Left lung (tissue), 10 donors: ENCODE data around the gene KCNT1. TPM values are rescaled to one million over a fixed set of nuclear protein-coding genes. Genes with fewer than 3 reads are reported as not detected.

ENCODE experiments used
- ATAC-seq: fragments of 200-7000 bp; cut with Tn5 transposase; one replicate; pipeline ENCODE4 v1.9.1; 2020; ENCODE audit warnings: moderate library complexity
- DNase-seq, 4 donors: peaks; one replicate each; pipeline ENCODE4 v3.0.0-alpha.2; 2013 to 2020
- H3K27ac ChIP-seq, 2 donors: fragments of 200-600 bp; sonication (generic) in 1 of 2; one replicate each; pipeline versions ENCODE4 v1.5.0 to v1.8.0; 2020 to 2021
- H3K27me3 ChIP-seq, 2 donors: fragments of 200-600 bp; sonication (generic) in 1 of 2; one replicate each; pipeline versions ENCODE4 v1.5.0 to v1.8.0; 2020 to 2021
- H3K36me3 ChIP-seq, 2 donors: fragments of 200-600 bp; sonication (generic) in 1 of 2; one replicate each; pipeline versions ENCODE4 v1.5.0 to v1.8.0; 2020 to 2021
- H3K4me1 ChIP-seq, 2 donors: fragments of 200-600 bp; one replicate each; pipeline ENCODE4 v1.8.0; 2021
- H3K4me3 ChIP-seq, 2 donors: fragments of 200-600 bp; sonication (generic) in 1 of 2; one replicate each; pipeline versions ENCODE4 v1.5.0 to v1.8.0; 2020 to 2021; ENCODE audit warnings: mild to moderate bottlenecking in 1 of 2
- H3K9me3 ChIP-seq, 2 donors: fragments of 200-600 bp; sonication (generic) in 1 of 2; one replicate each; pipeline versions ENCODE4 v1.5.0 to v1.8.0; 2020 to 2021
- intact Hi-C, 2 donors: fragments of 100-400 bp; cut with DNase I; formaldehyde crosslinking; loops; one replicate each; pipeline versions ENCODE4 v1.11.2 to v1.14.2; 2022
- polyA plus RNA-seq, 6 donors: library from polyadenylated mRNA; unstranded; fragments of 120-200 nt; gene quantifications; one replicate each; pipeline ENCODE4 v1.2.1, GENCODE V29; 2013; ENCODE audit not compliant: insufficient read length in 6 of 6
- total RNA-seq, 2 donors: library from RNA; stranded (reverse); fragmentation: NEBNext Ultra II Directional; extraction: Animal tissue kit (Norgen Biotek cat#: 25700); gene quantifications; one replicate each; pipeline ENCODE4 v1.2.1, GENCODE V29; 2021
- TF ChIP-seq, protein P1 (sequence below), 2 donors: fragments of 200-600 bp; sonication (generic) in 1 of 2; IDR thresholded peaks; one replicate each; pipeline versions ENCODE4 v1.5.0 to v1.8.0; 2021; ENCODE audit warnings: antibody characterized with exemption in 2 of 2
- donor health status: DM: no; HTN: yes; CAD: no.
- donor health status: DM: no; HTN: no; CAD: no.

Gene KCNT1
- total and polyA plus RNA-seq, 8 donors = 0.26 to 0.89 (median 0.41) TPM

GRCh38 chr9:135758056-135758455 lies 56.1 kb downstream of the KCNT1 start:
- Histone ChIP-seq H3K4me3 (no peak overlapping the region), H3K4me1 (no peaks in the 10 kb centered on the region), H3K36me3 (no peaks in the 10 kb centered on the region), H3K27me3 (peaks cover 0 to 21% of the 10 kb centered on the region in 2 donors), H3K27ac (no peak overlapping the region), H3K9me3 (peaks cover 0 to 2% of the 10 kb centered on the region in 2 donors)
- ATAC-seq = no peak
- TF ChIP-seq, protein P1, sequence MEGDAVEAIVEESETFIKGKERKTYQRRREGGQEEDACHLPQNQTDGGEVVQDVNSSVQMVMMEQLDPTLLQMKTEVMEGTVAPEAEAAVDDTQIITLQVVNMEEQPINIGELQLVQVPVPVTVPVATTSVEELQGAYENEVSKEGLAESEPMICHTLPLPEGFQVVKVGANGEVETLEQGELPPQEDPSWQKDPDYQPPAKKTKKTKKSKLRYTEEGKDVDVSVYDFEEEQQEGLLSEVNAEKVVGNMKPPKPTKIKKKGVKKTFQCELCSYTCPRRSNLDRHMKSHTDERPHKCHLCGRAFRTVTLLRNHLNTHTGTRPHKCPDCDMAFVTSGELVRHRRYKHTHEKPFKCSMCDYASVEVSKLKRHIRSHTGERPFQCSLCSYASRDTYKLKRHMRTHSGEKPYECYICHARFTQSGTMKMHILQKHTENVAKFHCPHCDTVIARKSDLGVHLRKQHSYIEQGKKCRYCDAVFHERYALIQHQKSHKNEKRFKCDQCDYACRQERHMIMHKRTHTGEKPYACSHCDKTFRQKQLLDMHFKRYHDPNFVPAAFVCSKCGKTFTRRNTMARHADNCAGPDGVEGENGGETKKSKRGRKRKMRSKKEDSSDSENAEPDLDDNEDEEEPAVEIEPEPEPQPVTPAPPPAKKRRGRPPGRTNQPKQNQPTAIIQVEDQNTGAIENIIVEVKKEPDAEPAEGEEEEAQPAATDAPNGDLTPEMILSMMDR (IDR thresholded peaks at IDR 0.05) = no peak
- no peak for DNase-seq
- intact Hi-C loops = no loop called here

- Histone ChIP-seq H3K4me3 (no peak overlapping the region), H3K9me3 (peaks cover 0 to 2% of the 10 kb centered on the region in 2 donors), H3K4me1 (no peaks in the 10 kb centered on the region), H3K27me3 (peaks cover 0 to 21% of the 10 kb centered on the region in 2 donors), H3K36me3 (no peaks in the 10 kb centered on the region), H3K27ac (no peak overlapping the region)
- no peak for ATAC-seq
- no peak for DNase-seq
- TF ChIP-seq, protein P1 (IDR thresholded peaks at IDR 0.05) = no peak
- intact Hi-C loops = no loop called here
Measured at GRCh38 chr9:135758870-135759269, 56.9 kb downstream of the KCNT1 start.

GRCh38 chr9:135759676-135760300 lies 57.8 kb downstream of the KCNT1 start:
- no peak for ATAC-seq
- no peaks in the 10 kb centered on the region for H3K4me1 ChIP-seq
- H3K27me3 ChIP-seq = peaks cover 0 to 17% of the 10 kb centered on the region in 2 donors
- no peak overlapping the region for H3K4me3 ChIP-seq
- H3K27ac ChIP-seq = no peak overlapping the region
- TF ChIP-seq, protein P1 (IDR thresholded peaks at IDR 0.05) = no peak
- no peaks in the 10 kb centered on the region for H3K36me3 ChIP-seq
- intact Hi-C loops = no loop called here
- H3K9me3 ChIP-seq = peaks cover 0 to 2% of the 10 kb centered on the region in 2 donors
- DNase-seq = no peak

GRCh38 chr9:135760465-135760864 lies 58.5 kb downstream of the KCNT1 start:
- intact Hi-C loops = no loop called here
- Histone ChIP-seq H3K9me3 (peaks cover 0 to 7% of the 10 kb centered on the region in 2 donors), H3K4me3 (no peak overlapping the region), H3K27ac (no peak overlapping the region), H3K4me1 (no peaks in the 10 kb centered on the region), H3K27me3 (peaks cover 0 to 13% of the 10 kb centered on the region in 2 donors), H3K36me3 (no peaks in the 10 kb centered on the region)
- TF ChIP-seq, protein P1 (IDR thresholded peaks at IDR 0.05) = no peak
- DNase-seq (no peak), ATAC-seq (no peak)

- intact Hi-C loops = no loop called here
- H3K27ac ChIP-seq = no peak overlapping the region
- peaks cover 0 to 14% of the 10 kb centered on the region in 2 donors for H3K9me3 ChIP-seq
- TF ChIP-seq, protein P1 (IDR thresholded peaks at IDR 0.05) = no peak
- H3K4me3 ChIP-seq = no peak overlapping the region
- no peak for ATAC-seq
- no peaks in the 10 kb centered on the region for H3K36me3 ChIP-seq
- no peaks in the 10 kb centered on the region for H3K4me1 ChIP-seq
- no peak for DNase-seq
- H3K27me3 ChIP-seq = peaks cover 0 to 13% of the 10 kb centered on the region in 2 donors
Measured at GRCh38 chr9:135761150-135761844, 59.3 kb downstream of the KCNT1 start.
